AG04449 (cell line): ENCODE results near the gene IL20RA.

Source experiments
- CTCF ChIA-PET: fragments of 350-600 bp; formaldehyde crosslinking; extraction: SDS; loops from one replicate; lab custom pipeline; 2021; ENCODE audit warnings: antibody characterized with exemption; lab: Yijun Ruan, JAX
- POLR2A ChIA-PET: fragments of 400-600, 350-600 bp; formaldehyde crosslinking; extraction: SDS; loops from one replicate; lab custom pipeline; 2020; ENCODE audit warnings: antibody characterized with exemption, inconsistent platforms; lab: Yijun Ruan, JAX
- DNase-seq: peaks from one replicate; pipeline ENCODE4 v3.0.0-alpha.2; 2010; ENCODE audit warnings: low read depth, low spot score
- H3K4me3 ChIP-seq: 2 replicates; pipeline ENCODE4 v1.5.1; 2011; ENCODE audit warnings: low read depth, mild to moderate bottlenecking, control low read depth, low read length
- TF ChIP-seq, protein P1 (sequence below): IDR thresholded peaks from one replicate; pipeline ENCODE4 v1.5.1; 2011; ENCODE audit warnings: mild to moderate bottlenecking, moderate library complexity, low read length, control low read depth, inconsistent platforms; ENCODE audit not compliant: insufficient read depth; ENCODE audit errors: missing control alignments

Gene IL20RA

GRCh38 chr6:137039010-137039409, 5.8 kb downstream of the IL20RA start:
- TF ChIP-seq, protein P1, sequence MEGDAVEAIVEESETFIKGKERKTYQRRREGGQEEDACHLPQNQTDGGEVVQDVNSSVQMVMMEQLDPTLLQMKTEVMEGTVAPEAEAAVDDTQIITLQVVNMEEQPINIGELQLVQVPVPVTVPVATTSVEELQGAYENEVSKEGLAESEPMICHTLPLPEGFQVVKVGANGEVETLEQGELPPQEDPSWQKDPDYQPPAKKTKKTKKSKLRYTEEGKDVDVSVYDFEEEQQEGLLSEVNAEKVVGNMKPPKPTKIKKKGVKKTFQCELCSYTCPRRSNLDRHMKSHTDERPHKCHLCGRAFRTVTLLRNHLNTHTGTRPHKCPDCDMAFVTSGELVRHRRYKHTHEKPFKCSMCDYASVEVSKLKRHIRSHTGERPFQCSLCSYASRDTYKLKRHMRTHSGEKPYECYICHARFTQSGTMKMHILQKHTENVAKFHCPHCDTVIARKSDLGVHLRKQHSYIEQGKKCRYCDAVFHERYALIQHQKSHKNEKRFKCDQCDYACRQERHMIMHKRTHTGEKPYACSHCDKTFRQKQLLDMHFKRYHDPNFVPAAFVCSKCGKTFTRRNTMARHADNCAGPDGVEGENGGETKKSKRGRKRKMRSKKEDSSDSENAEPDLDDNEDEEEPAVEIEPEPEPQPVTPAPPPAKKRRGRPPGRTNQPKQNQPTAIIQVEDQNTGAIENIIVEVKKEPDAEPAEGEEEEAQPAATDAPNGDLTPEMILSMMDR: no peak
- CTCF ChIA-PET: no interaction called here
- H3K4me3 ChIP-seq: no peak overlapping the region
- no peak for DNase-seq
- POLR2A ChIA-PET: no interaction called here

DNA sequence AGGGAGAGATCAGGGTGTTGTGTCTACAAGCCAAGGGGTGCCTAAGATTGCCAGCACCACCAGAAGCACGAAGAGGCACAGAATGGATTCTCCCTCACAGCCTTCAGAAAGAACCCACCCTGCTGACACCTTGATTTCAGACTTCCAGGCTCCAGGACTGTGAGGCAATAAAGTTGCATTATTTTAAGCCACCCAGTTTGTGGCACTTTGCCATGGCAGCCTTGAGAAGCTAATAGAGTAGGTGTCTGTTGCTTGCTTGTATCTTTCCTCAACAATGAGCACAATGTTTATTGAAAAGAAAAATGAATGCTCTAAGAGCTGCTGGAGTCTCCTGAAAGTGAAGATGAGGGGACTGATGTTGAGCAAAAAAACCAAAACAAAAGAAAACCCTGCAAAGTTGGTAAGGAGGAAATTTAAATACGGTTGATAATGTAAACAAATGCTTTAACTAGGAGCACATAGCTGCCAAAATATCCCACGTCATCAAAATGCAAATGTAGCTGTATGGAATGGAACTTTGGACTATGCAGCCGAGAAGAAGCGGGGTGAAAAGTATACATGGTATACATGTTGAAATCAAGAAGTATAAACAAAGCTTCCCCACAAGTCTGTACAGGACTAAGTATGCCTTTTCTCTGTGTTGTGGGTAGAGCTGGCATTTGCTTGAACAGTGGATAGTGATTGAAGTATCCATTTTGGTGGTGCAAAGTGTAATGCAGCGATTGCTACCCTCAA, 8.0 kb downstream of the IL20RA start:
- no peak for DNase-seq
- no peak overlapping the region for H3K4me3 ChIP-seq
- ChIA-PET CTCF (no interaction called here), POLR2A (no interaction called here)
- TF ChIP-seq, protein P1: no peak

DNA sequence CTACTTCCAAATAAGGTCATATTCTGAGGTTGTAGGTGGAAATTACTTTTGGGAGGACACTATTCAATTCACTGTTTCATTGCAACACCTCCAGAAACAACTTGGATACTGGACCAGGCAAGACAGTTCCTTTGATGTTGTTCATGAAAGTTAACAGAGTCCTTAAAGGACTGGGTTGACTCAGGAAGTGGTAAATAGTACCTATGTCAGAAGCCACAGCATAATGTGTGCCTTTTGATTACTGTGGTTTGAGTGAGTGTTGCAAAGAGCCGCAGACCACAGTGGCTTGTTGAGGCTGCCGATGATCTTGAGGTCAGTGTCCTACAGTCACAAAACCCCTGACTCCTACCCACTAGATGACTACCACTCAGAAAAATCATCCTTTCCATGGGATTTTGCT, 10.9 kb downstream of the IL20RA start:
- no peak overlapping the region for H3K4me3 ChIP-seq
- no peak for DNase-seq
- ChIA-PET CTCF (no interaction called here), POLR2A (no interaction called here)
- TF ChIP-seq, protein P1: no peak

DNA sequence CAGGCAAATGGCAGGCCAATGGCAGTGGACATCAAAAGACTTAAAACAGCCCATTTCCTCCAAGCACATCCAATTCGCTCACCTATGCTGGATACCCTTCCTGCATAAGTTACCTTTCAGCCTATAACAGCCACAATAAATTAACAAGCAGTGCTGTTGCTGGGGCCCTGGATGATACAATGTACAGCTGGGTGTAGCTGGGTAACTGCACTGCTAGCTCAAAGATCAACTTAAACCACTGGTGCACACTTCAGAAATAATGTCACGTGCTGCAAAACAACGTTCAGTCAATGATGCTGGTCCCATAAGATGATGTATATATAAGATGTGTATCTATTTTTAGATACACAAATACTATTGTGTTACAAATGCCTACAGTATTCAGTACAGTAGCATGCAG, 13.6 kb downstream of the IL20RA start:
- TF ChIP-seq, protein P1: no peak
- no peak overlapping the region for H3K4me3 ChIP-seq
- POLR2A ChIA-PET: no interaction called here
- no peak for DNase-seq
- CTCF ChIA-PET: no interaction called here

- H3K4me3 ChIP-seq: no peak overlapping the region
- DNase-seq: no peak
- CTCF ChIA-PET: no interaction called here
- TF ChIP-seq, protein P1: no peak
- POLR2A ChIA-PET: no interaction called here
Observed at GRCh38 chr6:137028912-137029311, 15.9 kb downstream of the IL20RA start.

DNA sequence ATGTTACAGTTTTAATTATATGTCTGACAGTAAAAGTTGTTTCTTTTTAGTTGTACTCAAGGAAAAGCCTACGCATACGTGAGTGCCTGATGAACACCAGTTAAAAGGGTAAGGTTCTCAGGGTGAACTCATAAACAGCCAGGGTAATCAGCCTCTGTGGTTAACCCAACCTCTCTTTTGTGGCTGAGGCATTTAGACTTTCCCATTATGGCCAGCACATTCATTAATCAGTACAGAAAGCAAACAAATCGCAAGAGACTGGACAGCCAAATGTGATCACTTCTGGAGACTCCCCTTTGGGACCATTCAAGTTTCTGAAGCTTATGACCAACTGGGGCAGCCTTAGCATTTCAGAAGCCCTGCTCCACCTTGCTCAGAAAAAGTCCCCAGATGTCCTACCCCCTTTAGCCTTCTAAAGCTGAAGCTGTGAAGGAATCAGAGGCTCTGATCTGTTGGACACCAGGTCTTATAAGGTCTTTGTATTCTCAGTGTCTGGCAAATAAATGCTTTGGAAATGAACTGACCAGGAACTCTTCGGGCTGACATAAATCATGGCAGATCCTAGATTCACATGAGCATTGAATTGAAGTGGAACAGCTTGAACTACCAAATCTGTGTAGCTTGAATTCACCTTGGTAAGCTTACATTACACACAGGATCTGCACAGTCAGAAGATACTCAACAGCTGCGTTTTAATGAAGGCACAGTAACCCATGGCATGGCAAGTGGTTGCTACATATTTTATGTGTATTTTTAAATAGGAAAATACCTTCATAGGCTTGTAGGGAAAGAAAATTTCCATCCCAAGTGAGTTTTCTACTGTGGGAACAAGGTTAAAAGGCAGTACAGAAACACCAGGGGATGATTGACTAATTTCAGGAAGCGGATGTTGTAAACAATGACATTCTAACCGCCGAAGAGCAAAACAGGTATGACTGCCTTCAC, 18.7 kb downstream of the IL20RA start:
- no peak overlapping the region for H3K4me3 ChIP-seq
- TF ChIP-seq, protein P1: no peak
- CTCF ChIA-PET: no interaction called here
- POLR2A ChIA-PET: no interaction called here
- no peak for DNase-seq
